ENCODE results near the gene VWCE.

Gene VWCE

DNA sequence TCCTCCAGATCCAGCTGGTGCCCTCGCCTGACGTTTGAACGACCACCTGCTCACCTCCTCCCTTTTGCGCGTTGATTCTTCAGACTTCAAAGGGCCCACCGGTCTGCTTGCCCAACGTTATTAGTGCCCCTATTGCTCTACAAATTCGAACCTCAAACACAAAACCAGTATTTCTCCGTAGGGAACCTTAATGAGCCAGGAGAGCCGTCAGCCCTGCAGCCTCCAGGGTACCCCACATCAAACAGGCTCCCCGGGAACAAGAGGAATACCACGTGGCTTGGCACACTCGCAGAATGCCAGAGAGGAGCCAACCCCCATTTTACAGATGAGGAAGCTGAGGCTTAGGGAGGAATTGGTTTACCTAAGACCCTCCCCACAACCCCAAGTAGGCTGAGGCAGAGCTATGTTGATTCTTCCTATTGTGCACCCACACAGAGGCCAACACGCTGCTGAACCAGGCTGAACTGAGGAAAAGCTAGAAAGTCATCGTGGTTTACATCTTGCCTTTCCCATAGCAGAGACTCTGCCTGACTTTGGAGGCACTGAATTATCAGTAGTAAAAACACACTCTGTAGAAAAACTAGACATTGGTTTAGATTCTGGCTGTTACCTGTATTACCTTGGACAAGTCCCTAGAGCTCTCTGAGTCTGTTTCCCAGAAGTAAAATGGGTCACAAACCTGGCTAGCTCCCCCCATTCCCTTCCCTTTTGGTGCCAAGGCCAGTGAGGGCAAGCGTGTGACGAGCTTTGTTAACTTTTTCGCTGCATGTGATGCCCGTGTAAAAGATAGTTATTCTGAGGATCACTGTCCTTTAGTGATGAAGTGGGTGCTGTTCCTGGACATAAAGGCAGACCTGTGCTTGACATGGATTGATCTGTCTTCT lies 38.7 kb upstream of the VWCE start:
- DNase-seq (ENCODE audit: low read depth), result no peak
- TF ChIP-seq, protein P1, sequence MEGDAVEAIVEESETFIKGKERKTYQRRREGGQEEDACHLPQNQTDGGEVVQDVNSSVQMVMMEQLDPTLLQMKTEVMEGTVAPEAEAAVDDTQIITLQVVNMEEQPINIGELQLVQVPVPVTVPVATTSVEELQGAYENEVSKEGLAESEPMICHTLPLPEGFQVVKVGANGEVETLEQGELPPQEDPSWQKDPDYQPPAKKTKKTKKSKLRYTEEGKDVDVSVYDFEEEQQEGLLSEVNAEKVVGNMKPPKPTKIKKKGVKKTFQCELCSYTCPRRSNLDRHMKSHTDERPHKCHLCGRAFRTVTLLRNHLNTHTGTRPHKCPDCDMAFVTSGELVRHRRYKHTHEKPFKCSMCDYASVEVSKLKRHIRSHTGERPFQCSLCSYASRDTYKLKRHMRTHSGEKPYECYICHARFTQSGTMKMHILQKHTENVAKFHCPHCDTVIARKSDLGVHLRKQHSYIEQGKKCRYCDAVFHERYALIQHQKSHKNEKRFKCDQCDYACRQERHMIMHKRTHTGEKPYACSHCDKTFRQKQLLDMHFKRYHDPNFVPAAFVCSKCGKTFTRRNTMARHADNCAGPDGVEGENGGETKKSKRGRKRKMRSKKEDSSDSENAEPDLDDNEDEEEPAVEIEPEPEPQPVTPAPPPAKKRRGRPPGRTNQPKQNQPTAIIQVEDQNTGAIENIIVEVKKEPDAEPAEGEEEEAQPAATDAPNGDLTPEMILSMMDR (conservative IDR thresholded peaks at IDR 0.05; ENCODE audit: low read depth, low read length), result no peak
- H3K4me3 ChIP-seq (ENCODE audit: low read length), result peak overlapping the region; percentile 92

DNA sequence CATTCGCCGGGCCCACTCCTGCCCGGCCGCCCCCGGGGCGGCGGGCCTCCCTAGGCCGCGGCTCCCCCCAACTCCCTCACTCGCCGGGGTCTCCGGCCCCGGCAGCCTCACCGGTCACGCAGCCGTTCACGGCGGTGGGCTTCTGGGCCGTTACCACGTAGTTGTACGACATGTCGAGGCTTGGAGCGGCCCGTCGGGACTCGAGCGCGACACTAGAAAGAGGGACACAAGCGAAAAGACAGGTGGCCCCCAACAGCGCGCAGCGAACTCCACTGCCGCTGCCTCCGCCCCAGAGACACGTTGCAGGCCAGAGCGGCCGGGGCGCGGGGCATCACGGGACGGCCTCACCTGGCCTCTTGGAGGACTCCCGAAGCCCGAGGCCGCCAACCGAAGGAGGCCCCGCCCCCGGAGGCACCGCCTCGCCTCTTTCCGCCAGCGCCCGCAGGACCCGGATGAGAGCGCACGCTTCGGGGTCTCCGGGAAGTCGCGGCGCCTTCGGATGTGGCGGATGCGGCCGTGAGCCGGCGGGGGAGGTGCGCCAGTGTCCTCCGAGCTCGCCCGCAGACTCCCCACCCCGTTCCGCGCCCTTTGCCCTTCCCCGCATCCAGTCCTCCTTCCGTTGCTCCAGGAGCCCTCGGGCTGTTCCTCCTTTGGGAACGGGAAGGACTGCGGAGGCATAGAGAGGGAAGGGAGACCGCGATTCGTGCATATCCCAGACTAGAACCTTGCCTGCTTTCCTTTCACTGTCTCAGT lies 37.9 kb upstream of the VWCE start, which contains the start of the genes DDB1 and TKFC:
Gene DDB1, minus strand, starts transcription at position 309 of the 753 bp plus-strand sequence. Its CDS starts 137 bp downstream, at position 172.
Gene TKFC, plus strand, starts transcription at position 432 of the 753 bp plus-strand sequence. CDS start 1,501 bp downstream, outside the sequence.
- peak within 1 kb of the TSS; percentile 92 for H3K4me3 ChIP-seq (ENCODE audit: low read length)
- DNase-seq (ENCODE audit: low read depth), result peak; percentile 64

DNA sequence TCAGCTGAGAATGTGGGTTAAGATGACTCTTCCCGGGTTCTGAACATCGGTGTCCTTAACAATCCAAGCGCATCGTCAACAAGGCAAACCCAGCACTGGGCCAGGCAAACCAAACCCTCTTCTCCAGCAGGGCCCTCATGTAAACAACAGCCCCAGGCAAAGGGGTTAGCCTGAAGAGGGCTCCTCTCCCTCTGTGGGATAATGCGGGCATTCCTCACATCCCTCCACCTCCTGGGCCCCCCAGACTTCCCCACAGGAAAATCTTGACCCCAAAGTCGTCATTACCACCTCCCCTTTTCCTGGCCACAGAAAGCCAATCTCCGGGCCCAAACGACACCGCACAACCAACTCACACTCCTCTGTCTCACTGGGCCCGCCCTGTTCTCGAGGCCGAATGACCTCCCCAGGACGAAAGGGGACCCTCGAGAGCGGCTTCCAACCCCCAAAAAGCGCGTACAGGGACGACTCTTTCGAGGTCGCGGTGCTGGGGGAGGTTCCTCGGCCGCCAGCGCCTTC lies 37.2 kb upstream of the VWCE start:
- peak overlapping the region; percentile 92 for H3K4me3 ChIP-seq (ENCODE audit: low read length)
- no peak for DNase-seq (ENCODE audit: low read depth)

More for the DNA sequence above, 37.9 kb upstream of the VWCE start, which contains the start of the genes DDB1 and TKFC:
- TF ChIP-seq, protein P1 (conservative IDR thresholded peaks at IDR 0.05; ENCODE audit: low read depth, low read length), result no peak

DNA sequence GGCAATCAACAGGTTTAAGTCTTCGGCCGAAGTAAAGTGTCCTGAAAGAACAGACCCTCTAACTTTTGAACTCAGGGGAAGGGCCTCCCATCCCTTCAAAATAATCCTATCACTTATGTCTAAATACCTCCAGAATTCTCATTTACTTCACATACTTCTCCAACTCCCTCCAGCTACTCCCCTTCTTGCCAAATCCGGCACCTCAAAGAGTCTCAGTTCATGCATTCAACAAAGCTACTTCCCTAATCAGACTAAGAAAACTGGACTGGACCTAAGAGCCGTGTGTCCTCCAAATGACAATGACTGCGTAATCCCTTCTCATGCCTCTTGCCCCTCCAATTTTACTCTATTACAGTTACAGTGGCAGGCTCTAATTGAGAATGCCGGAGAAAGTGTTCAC lies 36.5 kb upstream of the VWCE start:
- TF ChIP-seq, protein P1 (conservative IDR thresholded peaks at IDR 0.05; ENCODE audit: low read depth, low read length), result no peak
- DNase-seq (ENCODE audit: low read depth), result no peak
- peak overlapping the region; percentile 92 for H3K4me3 ChIP-seq (ENCODE audit: low read length)

More for the DNA sequence above, 37.2 kb upstream of the VWCE start:
- TF ChIP-seq, protein P1 (conservative IDR thresholded peaks at IDR 0.05; ENCODE audit: low read depth, low read length), result no peak

DNA sequence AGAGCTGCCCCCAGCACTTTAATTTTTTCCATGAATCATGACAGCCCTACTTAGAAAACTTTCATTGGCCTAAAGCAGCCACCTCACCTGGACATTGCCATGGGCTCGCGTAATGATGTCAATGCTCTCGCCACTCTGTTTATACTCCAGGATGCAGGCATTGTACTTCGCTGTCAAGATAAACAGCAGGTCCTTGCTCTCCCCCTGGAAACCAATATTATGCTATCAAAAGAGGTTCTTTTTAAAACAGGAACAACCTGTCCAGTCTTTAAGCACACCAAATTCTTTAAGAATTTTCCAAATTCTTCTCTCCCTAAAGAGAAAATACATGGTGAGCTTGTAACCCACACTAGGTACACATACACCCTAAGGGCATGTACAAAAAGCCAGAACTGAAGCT lies 34.8 kb upstream of the VWCE start:
- DNase-seq (ENCODE audit: low read depth), result no peak
- H3K4me3 ChIP-seq (ENCODE audit: low read length), result no peak overlapping the region
- TF ChIP-seq, protein P1 (conservative IDR thresholded peaks at IDR 0.05; ENCODE audit: low read depth, low read length), result no peak

DNA sequence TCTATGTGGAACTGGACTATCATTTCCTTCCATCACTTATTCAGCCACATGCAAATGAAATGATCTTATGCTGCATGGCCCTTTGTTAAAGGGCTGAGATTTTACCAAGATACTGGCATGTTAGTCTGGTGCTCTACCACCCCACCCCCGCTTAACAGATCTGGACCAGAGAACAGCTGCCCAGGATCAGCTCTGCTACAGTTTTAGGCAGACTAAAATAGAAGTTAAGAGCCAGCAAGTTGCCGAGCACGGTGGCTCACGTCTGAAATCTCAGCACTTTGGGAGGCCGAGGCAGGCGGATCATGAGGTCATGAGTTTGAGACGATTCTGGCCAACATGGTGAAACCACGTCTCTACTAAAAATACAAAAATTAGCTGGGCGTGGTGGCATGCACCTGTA lies 33.2 kb upstream of the VWCE start:
- DNase-seq (ENCODE audit: low read depth), result no peak
- H3K4me3 ChIP-seq (ENCODE audit: low read length), result no peak overlapping the region
- TF ChIP-seq, protein P1 (conservative IDR thresholded peaks at IDR 0.05; ENCODE audit: low read depth, low read length), result no peak
